MM.1S (cell line): ENCODE results near the gene DAP.

Source experiments
- EZH2 ChIP-seq: fragments of 300-600 bp; sonication (generic); optimal IDR thresholded peaks from 2 replicates; pipeline ENCODE3; 2017; ENCODE audit warnings: low read depth, mild to moderate bottlenecking, antibody characterized with exemption, low read length, mixed read lengths
- EZH2phosphoT487 ChIP-seq: fragments of 300-600 bp; sonication (generic); IDR thresholded peaks from 2 replicates; pipeline ENCODE4 v1.6.1; 2018; ENCODE audit warnings: antibody characterized with exemption, low read length
- TF ChIP-seq, protein P1 (sequence below): fragments of 300-600 bp; sonication (generic); IDR thresholded peaks from 2 replicates; pipeline ENCODE4 v1.5.1; 2016; ENCODE audit warnings: antibody characterized with exemption, low read length, mixed read lengths

DNA sequence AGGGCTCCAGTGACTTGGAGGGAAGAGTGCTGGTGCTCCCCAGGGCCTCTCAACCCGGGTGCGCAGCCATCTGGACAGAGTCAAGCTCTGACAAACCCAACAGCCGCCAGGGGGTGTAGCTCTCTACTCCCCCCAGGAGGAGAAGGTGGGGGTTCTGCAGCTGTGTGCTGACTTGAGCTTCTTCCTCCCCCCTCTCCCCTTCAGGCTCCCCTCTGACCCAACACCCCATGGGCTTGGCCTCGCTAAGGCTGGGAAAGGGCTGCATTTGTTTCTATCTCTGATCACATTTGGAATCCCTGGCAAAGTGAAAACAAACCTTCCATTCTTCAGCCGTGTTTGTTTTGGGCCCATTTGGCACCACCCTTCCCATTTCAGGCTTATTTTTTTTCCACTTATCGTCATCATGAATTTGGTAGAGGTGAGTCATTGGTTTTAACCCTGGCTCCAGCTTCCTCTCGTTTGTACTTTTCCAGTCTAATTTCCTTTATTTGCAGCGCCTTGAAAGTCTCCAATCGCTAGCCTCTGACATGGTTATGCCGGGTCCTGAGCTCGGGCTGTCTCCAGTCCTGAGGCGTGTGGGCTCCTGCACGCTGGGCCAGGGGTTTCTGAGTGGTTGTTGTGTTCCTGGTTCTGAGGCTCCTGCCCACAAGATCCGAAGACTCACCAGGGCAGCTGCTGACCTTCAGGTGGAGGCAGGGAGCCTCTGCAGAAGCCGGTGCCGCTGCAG lies 36.1 kb downstream of the DAP start:
- TF ChIP-seq EZH2 (no peak), EZH2phosphoT487 (no peak)
- TF ChIP-seq, protein P1, sequence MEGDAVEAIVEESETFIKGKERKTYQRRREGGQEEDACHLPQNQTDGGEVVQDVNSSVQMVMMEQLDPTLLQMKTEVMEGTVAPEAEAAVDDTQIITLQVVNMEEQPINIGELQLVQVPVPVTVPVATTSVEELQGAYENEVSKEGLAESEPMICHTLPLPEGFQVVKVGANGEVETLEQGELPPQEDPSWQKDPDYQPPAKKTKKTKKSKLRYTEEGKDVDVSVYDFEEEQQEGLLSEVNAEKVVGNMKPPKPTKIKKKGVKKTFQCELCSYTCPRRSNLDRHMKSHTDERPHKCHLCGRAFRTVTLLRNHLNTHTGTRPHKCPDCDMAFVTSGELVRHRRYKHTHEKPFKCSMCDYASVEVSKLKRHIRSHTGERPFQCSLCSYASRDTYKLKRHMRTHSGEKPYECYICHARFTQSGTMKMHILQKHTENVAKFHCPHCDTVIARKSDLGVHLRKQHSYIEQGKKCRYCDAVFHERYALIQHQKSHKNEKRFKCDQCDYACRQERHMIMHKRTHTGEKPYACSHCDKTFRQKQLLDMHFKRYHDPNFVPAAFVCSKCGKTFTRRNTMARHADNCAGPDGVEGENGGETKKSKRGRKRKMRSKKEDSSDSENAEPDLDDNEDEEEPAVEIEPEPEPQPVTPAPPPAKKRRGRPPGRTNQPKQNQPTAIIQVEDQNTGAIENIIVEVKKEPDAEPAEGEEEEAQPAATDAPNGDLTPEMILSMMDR: no peak
